Measurements from ENCODE around the gene ZNF304. TPM values are rescaled to one million over a fixed set of nuclear protein-coding genes. Genes with fewer than 3 reads are reported as not detected.

Gene ZNF304
- total and polyA plus RNA-seq, 7 experiments from 2014 or later: 3.3 to 12.5 (median 6.4) TPM

DNA sequence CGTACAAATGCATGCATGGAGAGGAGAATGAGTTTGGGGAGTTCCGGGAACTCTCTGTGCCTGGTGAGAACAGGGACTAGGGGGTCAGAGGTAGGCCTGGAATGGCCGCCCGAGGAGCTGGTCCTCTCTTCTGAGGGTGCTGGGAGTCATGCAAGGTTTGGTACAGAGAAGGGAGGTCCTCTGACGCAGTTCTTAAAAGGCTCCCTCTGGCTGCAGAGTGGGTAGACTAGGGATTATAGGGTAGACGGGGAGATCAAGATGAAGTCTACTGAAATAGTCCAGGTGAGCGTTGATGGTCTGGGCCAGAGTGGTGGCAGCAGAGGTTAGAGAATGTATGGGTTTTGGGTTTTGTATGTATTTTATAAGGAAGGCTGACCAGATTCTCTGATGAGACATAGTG lies 796 bp downstream of the ZNF304 start:
- Histone ChIP-seq H3K27me3 (ENCODE audit: control insufficient read depth in 2 of 2, insufficient read depth in 2 of 2, low read length in 2 of 2) (no peaks in the 10 kb centered on the region), H3K36me3 (ENCODE audit: control insufficient read depth in 2 of 3, insufficient read depth in 3 of 3, low read length in 3 of 3) (peaks cover 13 to 51% (median 22%) of the 10 kb centered on the region in 3 experiments), H3K27ac (ENCODE audit: low read depth, low read length) (peak overlapping the region; percentile 77), H3K4me1 (ENCODE audit: control insufficient read depth in 2 of 2, insufficient read depth in 2 of 2, low read length in 2 of 2) (peaks cover 11% of the 10 kb centered on the region in 2 donors), H3K4me3 (ENCODE audit: low read length) (peak overlapping the region; percentile 83), H3K9me3 (ENCODE audit: control insufficient read depth in 2 of 3, low read length in 3 of 3) (peaks cover 6 to 42% (median 10%) of the 10 kb centered on the region in 3 experiments)
- Mint-ChIP-seq H3K36me3 (peaks cover 45 to 70% (median 65%) of the 10 kb centered on the region in 5 donors), H3K9me3 (peaks cover 21 to 84% (median 53%) of the 10 kb centered on the region in 11 donors), H3K4me3 (peak overlapping the region; percentile 93 to 97 (median 96)), H3K4me1 (peaks cover 28 to 43% (median 32%) of the 10 kb centered on the region in 7 donors), H3K27me3 (peaks cover 0 to 7% (median 6%) of the 10 kb centered on the region in 5 donors), H3K27ac (peak overlapping the region; percentile 80 to 96 (median 92))
- ChIA-PET POLR2A (interaction anchor here (1.8 kb wide), 1 partner anchor 8 kb away, joined by 4 read pairs; no protein-coding TSS in a partner anchor), CTCF (no interaction called here)
- intact Hi-C loops (cut with micrococcal nuclease): loop anchor here (1.0 to 10.0 kb wide), 12 partner anchors 11 to 947 kb away; partner anchors contain the start of genes TRAPPC2B (in 2 of the 2), ZNF17 (in 2 of the 2), ZNF460 (in 2 of the 2) and ZNF543 (in 2 of the 2)
- ATAC-seq: no peak
- no peak for DNase-seq

DNA sequence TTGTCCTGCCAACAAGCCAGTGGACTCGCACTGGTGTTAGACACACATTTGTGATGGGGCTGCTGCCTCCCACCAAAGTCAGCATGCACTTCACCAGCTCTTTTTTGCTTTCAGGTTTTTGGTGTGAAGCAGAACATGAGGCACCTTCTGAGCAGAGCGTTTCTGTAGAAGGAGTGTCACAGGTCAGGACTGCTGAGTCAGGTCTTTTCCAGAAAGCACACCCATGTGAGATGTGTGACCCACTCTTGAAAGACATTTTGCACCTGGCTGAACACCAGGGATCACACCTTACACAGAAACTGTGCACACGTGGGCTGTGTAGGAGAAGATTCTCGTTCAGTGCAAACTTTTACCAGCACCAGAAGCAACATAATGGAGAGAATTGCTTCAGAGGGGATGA lies 4.8 kb downstream of the ZNF304 start:
- Histone ChIP-seq H3K36me3 (ENCODE audit: control insufficient read depth in 2 of 3, insufficient read depth in 3 of 3, low read length in 3 of 3) (peaks cover 13 to 66% (median 22%) of the 10 kb centered on the region in 3 experiments), H3K27me3 (ENCODE audit: control insufficient read depth in 2 of 2, insufficient read depth in 2 of 2, low read length in 2 of 2) (no peaks in the 10 kb centered on the region), H3K4me3 (ENCODE audit: low read length) (no peak overlapping the region), H3K27ac (ENCODE audit: low read depth, low read length) (no peak overlapping the region), H3K9me3 (ENCODE audit: control insufficient read depth in 2 of 3, low read length in 3 of 3) (peaks cover 6 to 72% (median 30%) of the 10 kb centered on the region in 3 experiments), H3K4me1 (ENCODE audit: control insufficient read depth in 2 of 2, insufficient read depth in 2 of 2, low read length in 2 of 2) (peaks cover 7 to 11% of the 10 kb centered on the region in 2 donors)
- Mint-ChIP-seq H3K27ac (no peak overlapping the region), H3K9me3 (peaks cover 24 to 93% (median 69%) of the 10 kb centered on the region in 11 donors), H3K4me3 (no peak overlapping the region), H3K36me3 (peaks cover 54 to 89% (median 80%) of the 10 kb centered on the region in 5 donors), H3K4me1 (peaks cover 23 to 37% (median 25%) of the 10 kb centered on the region in 7 donors), H3K27me3 (no peaks in the 10 kb centered on the region)
- no peak for DNase-seq
- POLR2A ChIA-PET: no interaction called here
- ATAC-seq: no peak
- intact Hi-C loops (cut with micrococcal nuclease): loop anchor here in 1 of 2 donors (10.0 kb wide), 1 partner anchor 951 kb away; the partner anchor contains the start of gene ZNF583
- CTCF ChIA-PET: interaction anchor here (0.6 kb wide), 1 partner anchor 975 kb away, joined by 3 read pairs; no protein-coding TSS in a partner anchor

DNA sequence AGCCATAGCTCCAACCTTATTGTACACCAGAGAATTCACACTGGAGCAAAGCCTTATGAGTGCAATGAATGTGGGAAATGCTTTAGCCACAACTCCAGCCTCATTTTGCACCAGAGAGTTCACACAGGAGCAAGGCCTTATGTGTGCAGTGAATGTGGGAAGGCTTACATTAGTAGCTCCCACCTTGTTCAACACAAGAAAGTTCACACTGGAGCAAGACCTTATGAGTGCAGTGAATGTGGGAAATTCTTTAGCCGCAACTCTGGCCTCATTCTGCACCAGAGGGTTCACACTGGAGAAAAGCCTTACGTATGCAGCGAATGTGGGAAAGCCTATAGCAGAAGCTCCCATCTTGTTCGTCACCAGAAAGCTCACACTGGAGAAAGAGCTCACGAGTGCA lies 6.3 kb downstream of the ZNF304 start:
- intact Hi-C loops (cut with micrococcal nuclease): loop anchor here in 1 of 2 donors (10.0 kb wide), 1 partner anchor 953 kb away; the partner anchor contains the start of gene ZNF583
- ChIA-PET POLR2A (interaction anchor here (1.0 kb wide), 1 partner anchor 36 kb away, joined by 7 read pairs; no protein-coding TSS in a partner anchor), CTCF (no interaction called here)
- Mint-ChIP-seq H3K4me1 (peaks cover 10 to 22% (median 13%) of the 10 kb centered on the region in 7 donors), H3K4me3 (no peak overlapping the region), H3K36me3 (peaks cover 47 to 78% (median 67%) of the 10 kb centered on the region in 5 donors), H3K27me3 (no peaks in the 10 kb centered on the region), H3K9me3 (peaks cover 21 to 87% (median 67%) of the 10 kb centered on the region in 11 donors), H3K27ac (no peak overlapping the region)
- no peak overlapping the region for H3K27ac ChIP-seq (ENCODE audit: low read depth, low read length)
- peaks cover 13 to 60% (median 22%) of the 10 kb centered on the region in 3 experiments for H3K36me3 ChIP-seq (ENCODE audit: control insufficient read depth in 2 of 3, insufficient read depth in 3 of 3, low read length in 3 of 3)
- DNase-seq (no peak), ATAC-seq (no peak)
- peaks cover 0 to 1% of the 10 kb centered on the region in 2 donors for H3K4me1 ChIP-seq (ENCODE audit: control insufficient read depth in 2 of 2, insufficient read depth in 2 of 2, low read length in 2 of 2)
- H3K27me3 ChIP-seq (ENCODE audit: control insufficient read depth in 2 of 2, insufficient read depth in 2 of 2, low read length in 2 of 2): no peaks in the 10 kb centered on the region
- no peak overlapping the region for H3K4me3 ChIP-seq (ENCODE audit: low read length)
- H3K9me3 ChIP-seq (ENCODE audit: control insufficient read depth in 2 of 3, low read length in 3 of 3): peaks cover 6 to 78% (median 30%) of the 10 kb centered on the region in 3 experiments

DNA sequence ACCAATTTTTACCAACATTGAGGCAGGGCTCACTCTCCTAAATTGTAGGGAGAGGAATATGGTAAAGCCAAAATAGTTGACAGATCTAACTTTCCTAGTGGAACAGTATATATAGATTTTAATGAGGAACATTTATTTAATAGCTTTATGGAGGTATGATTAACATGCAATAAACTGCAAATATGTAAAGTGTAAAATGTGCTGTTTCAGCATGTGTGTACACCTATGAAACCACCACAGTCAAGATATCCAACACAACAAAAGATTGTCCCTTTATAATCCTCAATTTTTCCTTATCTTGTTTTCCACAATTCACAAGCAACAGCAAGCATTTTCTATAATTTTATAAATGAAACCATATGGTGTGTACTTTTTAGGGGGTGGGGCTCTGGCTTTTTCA lies 8.2 kb downstream of the ZNF304 start:
- H3K27me3 Mint-ChIP-seq: peaks cover 0 to 2% (median 0%) of the 10 kb centered on the region in 5 donors
- Histone ChIP-seq H3K36me3 (ENCODE audit: control insufficient read depth in 2 of 3, insufficient read depth in 3 of 3, low read length in 3 of 3) (peaks cover 11 to 41% (median 14%) of the 10 kb centered on the region in 3 experiments), H3K4me1 (ENCODE audit: control insufficient read depth in 2 of 2, insufficient read depth in 2 of 2, low read length in 2 of 2) (peaks cover 9 to 14% of the 10 kb centered on the region in 2 donors), H3K4me3 (ENCODE audit: low read length) (no peak overlapping the region), H3K27me3 (ENCODE audit: control insufficient read depth in 2 of 2, insufficient read depth in 2 of 2, low read length in 2 of 2) (no peaks in the 10 kb centered on the region), H3K9me3 (ENCODE audit: control insufficient read depth in 2 of 3, low read length in 3 of 3) (peaks cover 6 to 64% (median 24%) of the 10 kb centered on the region in 3 experiments), H3K27ac (ENCODE audit: low read depth, low read length) (no peak overlapping the region)
- intact Hi-C loops (cut with micrococcal nuclease): loop anchor here in 1 of 2 donors (10.0 kb wide), 1 partner anchor 954 kb away; the partner anchor contains the start of gene ZNF583
- H3K9me3 Mint-ChIP-seq: peaks cover 18 to 86% (median 67%) of the 10 kb centered on the region in 11 donors
- ChIA-PET CTCF (no interaction called here), POLR2A (interaction anchor here (1.7 kb wide), 1 partner anchor 8 kb away, joined by 4 read pairs; the partner anchor contains the start of gene ZNF304)
- H3K36me3 Mint-ChIP-seq: peaks cover 38 to 74% (median 61%) of the 10 kb centered on the region in 5 donors
- peaks cover 12 to 27% (median 18%) of the 10 kb centered on the region in 7 donors for H3K4me1 Mint-ChIP-seq
- peak overlapping the region in 1 of 9 donors; percentile 20 for H3K27ac Mint-ChIP-seq
- H3K4me3 Mint-ChIP-seq: no peak overlapping the region
- DNase-seq (no peak), ATAC-seq (no peak)

DNA sequence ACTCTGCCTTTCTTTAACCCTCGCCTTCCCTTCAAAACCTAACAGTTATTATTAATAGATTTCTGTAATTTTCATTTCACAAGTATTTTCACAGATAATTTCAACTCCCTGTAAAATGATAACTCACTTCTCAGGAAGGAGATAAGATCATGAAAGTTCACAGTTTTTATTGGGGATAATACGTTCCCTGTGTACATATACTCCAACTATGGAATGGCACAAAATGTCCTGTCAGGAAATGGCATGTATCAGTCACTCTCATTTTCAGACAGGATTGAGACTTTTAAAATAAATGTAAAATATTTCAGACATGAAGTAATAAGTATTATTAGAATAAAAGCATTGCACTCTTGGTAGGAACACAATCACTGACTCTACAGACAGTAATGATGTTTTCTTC lies 11.3 kb downstream of the ZNF304 start:
- Mint-ChIP-seq H3K4me3 (peak overlapping the region; percentile 90 to 97 (median 94)), H3K27me3 (peaks cover 0 to 2% (median 0%) of the 10 kb centered on the region in 5 donors), H3K36me3 (peaks cover 16 to 54% (median 42%) of the 10 kb centered on the region in 5 donors), H3K27ac (peak overlapping the region in 7 of 9 donors; percentile 94 to 100 (median 97)), H3K9me3 (peaks cover 9 to 81% (median 43%) of the 10 kb centered on the region in 11 donors), H3K4me1 (peaks cover 12 to 26% (median 18%) of the 10 kb centered on the region in 7 donors)
- Histone ChIP-seq H3K27me3 (ENCODE audit: control insufficient read depth in 2 of 2, insufficient read depth in 2 of 2, low read length in 2 of 2) (no peaks in the 10 kb centered on the region), H3K4me3 (ENCODE audit: low read length) (peak overlapping the region; percentile 74), H3K9me3 (ENCODE audit: control insufficient read depth in 2 of 3, low read length in 3 of 3) (peaks cover 0 to 39% (median 16%) of the 10 kb centered on the region in 3 experiments), H3K36me3 (ENCODE audit: control insufficient read depth in 2 of 3, insufficient read depth in 3 of 3, low read length in 3 of 3) (peaks cover 0 to 10% (median 0%) of the 10 kb centered on the region in 3 experiments), H3K27ac (ENCODE audit: low read depth, low read length) (peak overlapping the region; percentile 84), H3K4me1 (ENCODE audit: control insufficient read depth in 2 of 2, insufficient read depth in 2 of 2, low read length in 2 of 2) (peaks cover 9 to 14% of the 10 kb centered on the region in 2 donors)
- ChIA-PET CTCF (interaction anchor here (0.5 kb wide), 1 partner anchor 563 kb away, joined by 4 read pairs; no protein-coding TSS in a partner anchor), POLR2A (interaction anchor here (0.5 to 1.9 kb wide), 2 partner anchors 26 to 41 kb away, joined by 3 to 9 read pairs; partner anchors contain the start of gene ZNF548)
- intact Hi-C loops (cut with micrococcal nuclease): loop anchor here in 1 of 2 donors (5.0 kb wide), 3 partner anchors 165 to 585 kb away; partner anchors contain the start of genes ZNF256, ZNF549 and ZNF587
- DNase-seq: no peak
- ATAC-seq: no peak

DNA sequence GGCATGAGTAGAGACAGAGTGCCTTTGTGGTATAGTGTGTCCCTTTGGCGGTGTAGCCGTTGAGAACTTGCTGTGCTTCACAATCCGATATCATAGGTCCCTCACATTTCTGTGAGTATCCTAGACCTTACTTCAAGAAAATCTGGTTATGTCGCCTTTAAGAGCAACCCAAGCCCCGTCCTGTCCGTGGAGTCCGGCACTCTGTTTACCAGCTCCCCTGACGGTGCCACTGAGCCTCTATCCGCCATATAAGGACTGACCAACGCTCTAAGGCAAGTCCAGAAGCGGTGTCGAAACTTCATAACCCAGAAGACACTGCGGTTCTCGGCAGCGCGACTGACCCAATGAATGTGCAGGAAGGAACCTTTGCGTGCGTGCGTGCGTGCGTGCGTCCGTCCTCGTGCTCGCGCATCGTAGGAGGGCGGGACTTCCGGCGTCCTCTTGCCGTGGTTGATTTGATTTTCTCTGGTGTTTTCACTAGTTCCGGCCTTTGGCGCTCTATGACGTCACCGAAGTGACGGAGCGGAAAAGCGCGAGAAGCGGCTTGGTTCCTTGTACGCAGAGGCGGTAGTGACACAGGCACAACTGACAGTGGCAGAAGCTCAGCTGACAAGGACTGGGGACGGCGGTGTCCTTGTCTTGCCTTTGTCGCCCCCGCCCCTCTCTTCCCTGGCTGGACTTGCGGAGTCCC lies 12.1 kb downstream of the ZNF304 start, which contains the start of the genes TRAPPC2B and ZNF547:
TRAPPC2B (plus strand) TSS at position 555 of the 691 bp plus-strand sequence. CDS start 1,283 bp downstream, outside the sequence.
ZNF547 (plus strand) TSS at position 555 of the 691 bp plus-strand sequence. CDS start 5,005 bp downstream, outside the sequence.
- peak within 1 kb of the TSS; percentile 84 for H3K27ac ChIP-seq (ENCODE audit: low read depth, low read length)
- H3K4me3 ChIP-seq (ENCODE audit: low read length): peak within 1 kb of the TSS; percentile 74
- intact Hi-C loops (cut with micrococcal nuclease): loop anchor here (1.0 to 5.0 kb wide), 26 partner anchors 12 to 1018 kb away; partner anchors contain the start of genes ERVK3-1 (in 2 of the 2), ZNF17 (in 2 of the 2), ZNF264 (in 2 of the 2) and ZNF304 (in 2 of the 2)
- Mint-ChIP-seq H3K27me3 (peaks cover 0 to 2% (median 0%) of the 10 kb centered on the region in 5 donors), H3K9me3 (peaks cover 9 to 81% (median 38%) of the 10 kb centered on the region in 11 donors), H3K4me1 (peaks cover 12 to 26% (median 18%) of the 10 kb centered on the region in 7 donors), H3K4me3 (peak within 1 kb of the TSS; percentile 90 to 97 (median 94)), H3K36me3 (peaks cover 16 to 48% (median 40%) of the 10 kb centered on the region in 5 donors), H3K27ac (peak within 1 kb of the TSS; percentile 94 to 100 (median 97))
- H3K4me1 ChIP-seq (ENCODE audit: control insufficient read depth in 2 of 2, insufficient read depth in 2 of 2, low read length in 2 of 2): peaks cover 9 to 14% of the 10 kb centered on the region in 2 donors
- ChIA-PET CTCF (no interaction called here), POLR2A (interaction anchor here (0.5 to 1.9 kb wide), 6 partner anchors 12 to 885 kb away, joined by 3 to 9 read pairs (median 3); partner anchors contain the start of genes ZNF304, ZNF548 and ZNF749)
- H3K9me3 ChIP-seq (ENCODE audit: control insufficient read depth in 2 of 3, low read length in 3 of 3): peaks cover 0 to 36% (median 9%) of the 10 kb centered on the region in 3 experiments
- no peaks in the 10 kb centered on the region for H3K27me3 ChIP-seq (ENCODE audit: control insufficient read depth in 2 of 2, insufficient read depth in 2 of 2, low read length in 2 of 2)
- H3K36me3 ChIP-seq (ENCODE audit: control insufficient read depth in 2 of 3, insufficient read depth in 3 of 3, low read length in 3 of 3): peaks cover 0 to 8% (median 0%) of the 10 kb centered on the region in 3 experiments
- ATAC-seq (peak; percentile 97), DNase-seq (peak; percentile 89 to 99 (median 98))
